SU-DHL-6 (cell line): ENCODE data around the gene LMOD2.

Source experiments
- CTCF ChIP-seq: fragments of 200-600 bp; sonication (generic); IDR thresholded peaks from one replicate; pipeline ENCODE4 v1.5.1; 2017; ENCODE audit warnings: antibody characterized with exemption, mild to moderate bottlenecking, low read length, moderate library complexity; ENCODE audit not compliant: insufficient read depth, poor library complexity, severe bottlenecking
- EZH2phosphoT487 ChIP-seq: fragments of 200-600 bp; sonication (generic), shearing (Covaris generic); conservative IDR thresholded peaks from 2 replicates; pipeline ENCODE4 v1.6.1; 2018; ENCODE audit warnings: mild to moderate bottlenecking, antibody characterized with exemption, low read length, moderate library complexity, mixed read lengths

DNA sequence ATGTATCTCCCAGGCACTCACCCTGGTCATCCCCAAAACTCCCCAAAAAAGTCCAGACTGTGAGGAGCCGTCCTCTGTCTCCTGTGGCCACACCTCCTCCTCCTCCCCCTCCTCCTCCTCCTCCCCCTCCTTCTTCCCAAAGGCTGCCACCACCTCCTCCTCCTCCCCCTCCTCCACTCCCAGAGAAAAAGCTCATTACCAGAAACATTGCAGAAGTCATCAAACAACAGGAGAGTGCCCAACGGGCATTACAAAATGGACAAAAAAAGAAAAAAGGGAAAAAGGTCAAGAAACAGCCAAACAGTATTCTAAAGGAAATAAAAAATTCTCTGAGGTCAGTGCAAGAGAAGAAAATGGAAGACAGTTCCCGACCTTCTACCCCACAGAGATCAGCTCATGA, 7.1 kb downstream of the LMOD2 start:
- TF ChIP-seq EZH2phosphoT487, result no peak
- no peak for TF ChIP-seq CTCF
